ENCODE measurements around the gene PEX26.
"Not testable (repeated sequence)": the region's sequence is repeated elsewhere in the genome, so short reads cannot be mapped to it uniquely, and the experiment has no call there.

Gene PEX26

GRCh38 chr22:18121954-18122554, 44.3 kb downstream of the PEX26 start:
- DNase-seq = no peak

- not testable (repeated sequence) for DNase-seq
Observed at GRCh38 chr22:18123476-18124025, 45.8 kb downstream of the PEX26 start.

GRCh38 chr22:18126606-18127005, 48.8 kb downstream of the PEX26 start:
- no peak for DNase-seq

GRCh38 chr22:18130018-18130417, 52.2 kb downstream of the PEX26 start:
- no peak for DNase-seq

GRCh38 chr22:18130699-18131429, 53.1 kb downstream of the PEX26 start:
- DNase-seq = no peak

- DNase-seq = no peak
Observed at GRCh38 chr22:18133452-18133851, 55.7 kb downstream of the PEX26 start.

GRCh38 chr22:18136563-18137320, 59.0 kb downstream of the PEX26 start:
- DNase-seq = no peak

- DNase-seq = not testable (repeated sequence)
Observed at GRCh38 chr22:18141004-18141403, 63.2 kb downstream of the PEX26 start.

GRCh38 chr22:18144105-18144504, 66.3 kb downstream of the PEX26 start:
- DNase-seq = no peak

- DNase-seq = no peak
Observed at GRCh38 chr22:18145676-18146388, 68.0 kb downstream of the PEX26 start.

GRCh38 chr22:18146389-18146753, 68.6 kb downstream of the PEX26 start:
- DNase-seq = no peak

GRCh38 chr22:18147791-18148190, 70.0 kb downstream of the PEX26 start:
- no peak for DNase-seq

- no peak for DNase-seq
Observed at GRCh38 chr22:18148293-18148965, 70.6 kb downstream of the PEX26 start.

GRCh38 chr22:18152519-18152918, 74.7 kb downstream of the PEX26 start:
- no peak for DNase-seq

- DNase-seq = no peak
Observed at GRCh38 chr22:18154821-18155390, 77.1 kb downstream of the PEX26 start.

All from NCI-H1930 (cell line).